G401.6 (cell line): ENCODE data around the gene AIRE.
"Not testable (repeated sequence)": the region's sequence is repeated elsewhere in the genome, so short reads cannot be mapped to it uniquely, and the experiment has no call there.

Source experiments
- FAIRE-seq: peaks from 2 replicates; lab custom pipeline; 2012; peaks lifted over from hg19 to GRCh38; lab: Jason Lieb, UNC

Gene AIRE

DNA sequence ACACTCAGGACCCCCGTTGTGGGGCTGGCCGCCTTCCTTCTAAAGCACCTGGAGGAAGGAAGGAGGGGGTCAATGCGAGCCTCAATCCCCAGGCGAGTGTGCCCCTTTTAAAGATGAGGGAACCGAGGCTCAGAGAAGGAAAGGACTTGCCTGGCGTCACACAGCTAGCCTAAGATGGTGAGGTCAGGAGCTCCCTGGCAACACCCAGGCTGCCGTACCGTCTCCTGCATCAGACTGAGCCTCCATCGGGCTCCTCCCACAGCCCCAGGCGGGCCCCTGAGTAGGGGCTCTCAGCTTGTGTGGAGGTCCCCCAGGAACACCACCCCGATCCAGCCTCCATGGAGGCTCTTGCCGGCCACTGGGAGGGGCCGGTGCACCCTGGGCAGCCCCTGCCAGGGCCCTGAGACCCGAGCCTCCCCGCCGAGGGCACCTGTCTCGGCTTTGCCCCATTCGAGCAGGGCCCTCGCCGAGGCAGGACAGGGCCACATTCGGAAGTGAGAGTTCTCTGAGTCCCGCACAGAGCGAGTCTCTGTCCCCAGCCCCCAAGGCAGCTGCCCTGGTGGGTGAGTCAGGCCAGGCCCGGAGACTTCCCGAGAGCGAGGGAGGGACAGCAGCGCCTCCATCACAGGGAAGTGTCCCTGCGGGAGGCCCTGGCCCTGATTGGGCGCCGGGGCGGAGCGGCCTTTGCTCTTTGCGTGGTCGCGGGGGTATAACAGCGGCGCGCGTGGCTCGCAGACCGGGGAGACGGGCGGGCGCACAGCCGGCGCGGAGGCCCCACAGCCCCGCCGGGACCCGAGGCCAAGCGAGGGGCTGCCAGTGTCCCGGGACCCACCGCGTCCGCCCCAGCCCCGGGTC, at the start of gene AIRE:
Gene AIRE, plus strand, starts transcription at position 739 of the 855 bp plus-strand sequence. CDS start 131 bp downstream, outside the sequence.
- FAIRE-seq: no peak

DNA sequence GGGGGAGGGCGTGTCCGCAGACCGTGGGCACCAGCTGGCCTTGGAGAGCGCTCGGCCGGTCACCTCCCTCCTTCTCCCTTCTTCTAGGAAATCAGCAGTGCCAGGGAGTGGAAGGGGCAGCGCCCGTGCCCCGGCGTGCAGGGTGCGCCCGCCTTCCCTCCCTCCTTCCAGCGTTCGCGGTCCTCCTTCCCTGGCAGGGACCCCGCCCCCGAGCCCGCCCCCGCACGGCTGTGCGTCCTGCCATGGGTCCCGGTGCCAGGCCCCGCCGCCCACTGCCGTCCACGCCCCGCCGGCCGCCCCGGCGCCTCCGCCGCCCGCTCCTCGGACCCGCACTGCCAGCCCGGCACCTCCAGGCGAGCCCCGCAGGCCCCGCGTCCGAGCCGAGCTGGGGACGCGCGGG, 45.3 kb upstream of the AIRE start:
- FAIRE-seq: not testable (repeated sequence)

DNA sequence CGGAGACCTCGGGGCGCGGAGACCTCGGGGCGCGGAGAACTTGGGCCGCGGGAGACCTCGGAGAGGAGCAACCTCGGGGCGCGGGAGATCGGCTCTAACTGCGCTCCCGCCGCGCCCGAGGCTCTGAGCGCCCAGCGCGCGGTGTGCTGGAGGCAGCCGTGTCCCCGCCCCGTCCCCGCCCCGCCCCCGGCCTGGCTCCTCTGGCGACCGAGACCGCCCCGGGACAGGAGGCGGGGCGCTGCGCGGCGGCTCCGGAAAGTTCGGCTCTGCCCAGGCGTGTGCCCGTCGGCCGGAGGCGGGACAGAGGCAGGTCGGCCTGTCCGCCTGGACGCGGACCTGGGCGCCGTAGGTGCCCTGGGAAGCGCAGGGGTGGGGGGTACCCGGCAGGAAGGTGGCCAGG, 44.8 kb upstream of the AIRE start, which contains the start of gene ICOSLG:
Gene ICOSLG, minus strand, starts transcription at position 102 of the 400 bp plus-strand sequence. CDS start 126 bp downstream, outside the sequence.
- not testable (repeated sequence) for FAIRE-seq

DNA sequence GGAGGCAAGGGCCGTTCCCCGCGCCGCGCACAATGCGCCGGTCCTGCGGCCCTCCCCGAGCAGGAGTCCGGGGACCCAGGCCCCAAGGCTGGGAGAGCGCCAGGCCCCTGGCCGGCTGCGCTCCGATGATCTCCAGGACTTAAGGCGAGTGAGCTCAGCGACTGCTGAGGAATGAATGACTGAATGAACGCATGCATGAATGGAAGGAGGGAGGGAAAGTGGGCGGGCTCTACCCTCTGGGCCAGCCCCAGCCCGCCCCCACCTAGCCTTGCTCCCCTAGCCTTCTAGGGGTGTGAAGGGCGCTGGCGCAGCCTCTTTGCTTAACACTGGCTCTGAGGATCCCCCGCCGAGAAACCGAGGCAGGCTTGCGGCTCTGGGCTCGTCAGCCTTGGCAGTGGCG, 44.4 kb upstream of the AIRE start:
- FAIRE-seq: peak; percentile 21

DNA sequence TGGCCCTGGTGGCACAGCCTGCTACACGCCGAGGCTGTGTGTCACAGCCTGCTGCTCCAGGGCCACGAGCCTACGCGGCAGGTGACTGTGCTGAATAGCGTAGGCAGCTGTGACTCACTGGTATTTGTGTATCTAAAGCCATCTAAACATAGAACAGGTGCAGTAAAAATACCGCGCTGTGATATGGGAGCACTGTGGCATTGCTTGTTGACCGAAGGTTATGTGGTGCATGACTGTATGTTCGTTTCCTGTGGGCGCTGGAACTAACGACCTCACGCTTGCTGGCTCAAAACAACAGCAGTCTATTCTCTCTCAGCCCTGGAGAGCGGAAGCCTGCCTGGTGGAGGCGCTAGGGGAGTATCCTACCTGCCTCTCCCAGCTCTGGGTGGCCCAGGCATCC, 41.7 kb upstream of the AIRE start:
- not testable (repeated sequence) for FAIRE-seq

DNA sequence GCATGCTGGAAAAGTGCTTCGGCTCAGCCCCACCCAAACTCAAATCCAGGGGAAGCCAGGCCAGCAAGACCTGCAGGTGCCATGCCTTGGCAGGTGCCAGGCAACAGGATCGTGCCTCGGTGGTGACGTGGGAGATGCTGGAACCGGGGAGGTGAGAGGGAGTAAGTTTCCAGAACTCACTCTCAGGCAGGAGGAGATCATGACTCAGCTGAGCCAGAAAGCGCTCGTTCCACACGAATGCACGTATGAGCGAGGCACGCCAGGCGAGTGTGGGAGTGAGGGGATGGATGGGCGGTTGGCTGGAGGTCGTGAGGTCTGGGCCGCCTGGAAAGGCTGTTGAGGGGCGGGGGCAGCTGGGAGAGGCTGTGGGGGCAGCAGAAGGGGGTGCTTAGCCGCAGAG, 37.8 kb upstream of the AIRE start:
- FAIRE-seq: not testable (repeated sequence)

DNA sequence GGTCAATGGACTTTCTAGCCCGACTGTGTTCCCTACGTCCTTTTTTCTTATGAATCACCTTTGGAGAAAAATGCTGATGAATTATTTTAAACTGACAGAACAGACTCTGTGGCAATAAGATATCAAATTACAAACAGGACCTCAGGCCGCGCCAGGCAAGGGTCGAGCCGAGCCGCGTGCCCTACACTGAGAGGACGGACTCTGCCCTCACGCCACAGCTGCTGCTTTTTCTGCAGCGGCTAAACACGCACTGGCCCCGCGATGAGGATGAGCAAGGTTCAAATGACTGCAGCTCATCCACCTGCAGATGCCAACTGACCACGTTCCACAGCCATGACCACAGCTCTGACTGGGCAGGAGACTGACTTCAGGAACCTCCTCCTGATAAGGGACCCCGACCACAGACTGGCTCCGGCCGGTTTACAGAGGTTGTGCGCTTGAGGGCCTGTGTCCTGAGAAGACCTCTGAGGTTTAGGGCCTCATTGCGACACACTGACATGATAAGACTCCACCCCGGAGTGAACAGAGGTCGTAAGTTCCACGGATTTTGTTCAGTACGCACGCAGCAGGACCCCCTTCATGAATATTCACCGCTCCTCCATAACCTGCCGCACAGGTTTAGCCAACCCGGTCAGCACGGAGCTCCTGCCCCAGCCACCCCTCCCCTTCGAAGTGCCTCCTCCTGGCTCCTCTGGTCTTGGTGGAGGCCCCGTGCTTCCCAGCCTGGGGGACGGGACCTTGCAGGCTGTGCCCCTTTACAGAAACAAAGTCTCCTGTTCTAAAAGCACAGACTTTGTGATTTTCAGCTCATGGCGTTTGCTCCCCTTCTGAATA, 36.3 kb upstream of the AIRE start:
- not testable (repeated sequence) for FAIRE-seq

DNA sequence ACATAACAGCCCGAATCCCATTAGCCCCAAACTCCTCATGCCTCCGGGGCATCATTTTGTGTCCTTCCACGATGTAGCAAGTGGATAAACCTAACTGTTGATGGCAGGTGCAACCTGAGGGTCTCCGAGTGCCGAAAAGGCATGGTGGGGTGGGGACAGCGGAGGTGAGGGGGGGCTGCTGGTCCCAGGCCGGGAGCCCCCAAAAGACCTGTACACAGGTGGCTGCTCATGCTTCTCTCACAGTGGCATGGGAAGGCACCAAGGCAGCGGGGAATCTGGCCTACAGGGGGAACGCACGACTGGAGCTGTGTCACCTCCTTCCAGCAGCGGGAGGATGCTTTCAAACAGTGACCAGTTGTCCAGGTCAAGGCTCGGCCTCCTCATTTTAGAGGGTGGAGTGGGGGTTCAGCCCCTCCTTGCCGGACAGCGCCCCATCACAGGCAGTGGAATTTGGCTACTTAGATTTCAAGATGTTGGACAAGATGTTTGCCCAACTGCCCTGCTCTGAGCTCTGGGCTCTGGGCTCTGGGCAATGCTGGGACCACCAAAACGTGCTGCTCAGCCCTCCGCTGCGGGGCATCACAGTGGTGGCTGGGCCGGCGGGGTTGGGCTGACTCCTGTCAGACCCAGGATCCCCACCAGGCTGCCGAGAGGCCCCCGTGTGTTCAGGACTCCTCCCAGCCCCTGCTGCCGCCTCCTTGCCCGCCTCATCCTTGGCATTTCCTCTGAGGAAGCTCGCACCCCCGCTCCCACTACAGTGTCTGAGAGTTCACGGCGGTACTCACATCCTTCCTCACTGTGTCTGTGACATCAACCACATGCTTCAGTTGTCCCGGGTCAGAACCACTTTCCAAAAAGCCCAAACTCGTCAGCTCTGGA, 31.6 kb upstream of the AIRE start:
- FAIRE-seq: no peak

DNA sequence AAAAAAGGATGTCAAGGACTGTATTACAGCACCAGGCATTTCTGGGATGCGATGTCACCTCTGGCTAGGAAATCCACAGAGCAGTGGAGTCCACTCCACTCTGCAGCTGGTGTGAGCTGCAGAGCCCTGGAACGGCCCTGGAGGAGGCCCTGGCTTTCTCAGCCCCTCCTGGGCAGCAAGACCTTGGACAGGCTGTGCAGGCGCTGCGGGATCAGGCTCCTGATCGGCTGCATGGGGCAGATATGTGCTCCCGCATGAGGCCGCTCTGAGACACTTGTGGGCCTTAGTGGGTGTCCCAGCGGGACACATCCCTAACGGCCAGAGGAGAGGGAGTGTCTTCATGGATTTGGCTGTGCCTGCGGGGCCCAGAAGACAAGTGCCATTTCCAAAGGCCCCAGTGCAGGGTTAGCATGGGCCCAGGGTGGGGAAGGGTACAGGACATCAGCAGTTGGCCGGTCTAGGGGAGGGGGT, 30.1 kb upstream of the AIRE start:
- FAIRE-seq: no peak

DNA sequence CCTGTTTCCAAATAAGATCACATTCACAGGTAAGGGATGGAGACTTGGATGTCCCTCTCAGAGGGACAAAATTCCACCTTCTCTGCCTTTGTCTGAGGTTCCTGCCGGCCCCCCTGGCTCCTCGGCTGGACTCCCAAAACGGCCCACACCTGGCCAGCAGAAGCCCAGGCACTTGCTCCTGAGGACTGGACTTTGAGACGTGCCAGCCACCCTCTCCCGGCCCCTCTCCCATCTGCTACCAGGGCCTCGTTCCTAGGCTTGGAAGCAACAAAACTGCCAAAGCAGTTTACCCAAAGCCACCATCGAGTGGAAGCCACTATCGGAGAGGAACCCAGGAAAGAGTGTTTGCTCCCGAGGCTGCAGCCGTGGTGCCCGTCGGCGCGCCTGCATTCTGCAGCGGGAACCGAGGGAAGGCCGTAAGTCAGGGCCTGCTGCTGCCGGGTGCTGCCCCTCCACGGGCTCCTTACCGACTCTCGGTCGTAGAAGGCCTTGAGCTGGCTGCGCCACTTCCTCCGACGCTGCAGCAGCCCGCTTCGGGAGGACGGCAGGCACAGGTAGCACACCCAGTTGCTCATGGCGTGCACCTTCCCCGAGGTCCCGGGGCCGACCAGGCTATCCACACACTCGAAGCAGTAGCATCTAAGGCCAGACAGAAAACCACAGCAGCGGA, 27.5 kb upstream of the AIRE start:
- no peak for FAIRE-seq

DNA sequence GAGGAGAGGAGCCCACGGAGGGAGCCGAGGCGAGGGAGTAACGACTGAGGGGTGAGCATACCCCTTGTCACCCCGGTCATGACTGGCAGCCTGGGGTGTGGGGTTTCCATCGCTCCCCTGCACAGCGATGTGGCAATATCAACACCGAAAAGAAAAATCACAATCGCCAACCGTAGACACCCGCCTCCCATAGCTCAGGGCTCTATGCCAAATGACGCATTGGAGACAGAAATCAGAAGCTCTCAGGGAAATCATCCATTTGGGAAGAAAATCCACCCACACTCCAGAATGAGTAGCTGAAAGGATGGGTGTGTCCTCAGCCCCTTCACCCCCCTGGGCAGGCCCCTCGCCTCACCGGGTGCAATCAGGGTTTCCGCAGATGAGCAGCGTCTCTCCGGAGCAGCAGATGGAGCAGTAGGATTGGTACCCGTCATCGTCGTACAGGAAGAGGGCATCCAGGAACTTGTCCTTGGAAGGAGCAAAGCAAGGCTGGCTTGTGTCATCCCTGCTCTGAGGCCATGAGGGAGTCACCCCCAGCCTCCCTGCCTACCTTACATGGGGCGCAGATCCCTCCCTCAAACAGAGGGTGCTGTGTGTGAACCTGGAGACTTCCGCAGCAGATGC, 26.5 kb upstream of the AIRE start:
- FAIRE-seq: no peak

DNA sequence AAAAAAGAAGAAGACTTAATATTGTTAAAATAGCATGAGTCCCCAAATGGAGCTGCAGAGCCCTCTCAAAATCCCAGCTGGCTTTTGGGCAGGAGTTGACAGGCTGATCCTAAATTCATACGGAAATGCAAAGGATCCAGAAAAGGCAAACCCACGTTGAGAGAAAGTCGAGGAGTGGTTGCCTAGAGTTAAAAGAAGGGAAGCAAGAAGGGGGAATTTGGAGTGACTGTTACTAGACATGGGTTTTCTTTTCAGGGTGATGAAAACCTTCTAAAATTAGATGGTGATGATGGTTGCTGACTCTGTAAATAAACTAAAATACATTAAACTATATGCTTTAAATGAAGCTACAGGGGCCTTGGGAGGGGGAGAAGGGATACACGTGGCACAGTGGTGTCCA, 25.6 kb upstream of the AIRE start:
- no peak for FAIRE-seq

DNA sequence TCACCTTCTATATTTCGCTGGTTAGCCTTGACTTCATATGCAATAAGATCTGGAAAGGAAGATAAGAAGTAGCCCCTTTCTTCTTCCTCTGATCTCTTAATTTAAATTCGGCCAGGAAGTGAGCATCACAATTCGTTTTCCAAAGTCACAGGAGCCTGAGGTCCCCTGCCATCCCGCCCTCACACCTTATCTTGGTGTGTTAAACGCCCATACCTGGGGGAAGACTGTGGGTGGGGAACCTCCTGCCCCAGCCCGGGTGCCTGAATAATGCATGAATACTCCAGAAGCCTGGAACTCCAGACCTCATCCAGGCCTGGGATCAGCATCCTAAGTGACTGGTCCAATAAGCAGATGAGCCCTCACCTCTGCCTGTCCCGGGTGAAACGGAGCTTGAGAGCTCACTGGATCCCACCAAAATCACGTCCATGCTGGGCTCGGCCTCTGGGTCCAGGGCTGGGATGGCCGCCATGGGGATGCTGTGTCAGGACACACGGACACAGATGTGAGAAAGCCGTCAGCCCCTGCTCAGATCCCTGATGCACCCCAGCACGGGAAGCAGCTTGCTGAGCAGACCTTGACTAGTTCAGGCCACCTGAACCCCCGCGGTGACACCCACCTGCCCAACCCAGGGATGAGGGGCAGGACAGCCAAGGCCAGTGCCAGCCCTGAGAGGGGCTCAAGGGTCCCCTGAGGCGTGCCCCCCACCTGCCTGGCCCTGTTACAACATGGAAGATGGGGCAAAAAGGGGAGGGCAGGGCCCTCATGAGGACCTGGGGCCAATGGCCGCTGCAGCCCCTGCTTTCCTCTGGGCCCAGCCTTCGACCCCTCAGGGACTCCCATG, 24.7 kb upstream of the AIRE start:
- no peak for FAIRE-seq

DNA sequence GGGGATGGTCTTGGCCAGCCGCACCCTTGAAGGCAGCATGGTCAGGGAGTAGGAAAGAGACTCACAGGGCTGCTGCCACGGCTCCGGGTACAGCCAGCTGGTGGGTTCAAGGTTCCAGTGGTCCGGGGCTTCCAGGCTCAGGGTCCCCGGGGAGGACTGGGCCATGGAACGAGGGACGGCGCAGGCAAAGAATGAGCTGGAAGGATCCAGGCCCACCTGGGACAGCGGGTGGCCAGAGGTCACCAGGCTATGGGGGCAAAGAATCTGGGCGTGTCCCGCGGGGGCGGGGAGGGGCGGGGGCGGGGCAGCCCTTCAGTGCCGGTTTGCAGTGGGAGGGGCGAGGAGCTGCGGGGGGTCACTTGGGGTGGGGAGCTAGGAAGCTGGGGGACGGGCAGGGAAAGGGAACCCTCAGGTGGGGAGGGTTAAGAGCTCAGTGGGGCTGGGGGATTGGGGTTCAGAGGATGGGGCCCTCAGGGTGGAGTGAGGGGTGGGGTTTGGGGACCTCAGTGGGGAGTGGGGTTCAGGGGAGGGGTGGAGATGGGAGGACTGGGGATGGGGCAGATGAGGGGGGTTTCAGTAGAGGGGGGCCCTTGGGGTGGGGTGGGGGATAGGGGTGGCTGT, 23.9 kb upstream of the AIRE start, which contains the start of gene DNMT3L:
Gene DNMT3L, minus strand, starts transcription at position 223 of the 621 bp plus-strand sequence. CDS start 638 bp downstream, outside the sequence.
- FAIRE-seq: no peak

DNA sequence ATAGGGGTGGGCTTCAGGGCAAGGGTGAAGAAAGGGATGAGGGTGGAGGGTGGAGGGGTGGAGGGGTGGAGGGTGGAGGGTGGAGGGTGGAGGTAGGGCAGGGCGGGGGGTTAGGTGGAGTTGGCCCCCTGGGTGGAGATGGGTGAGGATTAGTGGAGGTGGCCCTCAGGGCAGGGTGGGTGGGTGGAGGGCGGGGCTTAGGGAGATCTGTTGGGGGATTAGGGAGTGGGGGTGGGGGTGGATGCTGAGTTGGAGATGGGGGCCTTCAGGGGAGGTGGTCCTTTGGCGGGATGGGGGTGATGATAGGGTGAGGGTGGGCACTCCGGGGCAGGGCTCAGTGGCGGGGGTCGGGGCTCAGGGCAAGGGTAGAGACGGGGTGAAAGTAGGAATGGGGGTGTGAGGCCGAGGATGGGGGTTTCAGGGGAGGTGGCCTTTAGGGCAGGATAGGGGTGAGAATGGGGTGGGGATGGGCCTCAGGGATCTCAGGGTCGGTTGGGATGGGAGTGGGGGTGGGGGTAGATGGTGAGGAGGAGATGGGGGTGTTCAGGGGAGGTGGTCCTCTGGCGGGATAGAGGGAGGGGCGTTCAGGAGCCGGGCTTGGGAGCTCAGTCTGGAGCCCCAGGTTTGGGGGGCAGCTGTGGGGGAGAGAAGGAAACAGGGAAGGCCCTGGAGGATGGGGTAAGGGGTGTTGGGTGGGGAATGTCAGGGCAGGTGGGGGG, 23.2 kb upstream of the AIRE start:
- FAIRE-seq: no peak

DNA sequence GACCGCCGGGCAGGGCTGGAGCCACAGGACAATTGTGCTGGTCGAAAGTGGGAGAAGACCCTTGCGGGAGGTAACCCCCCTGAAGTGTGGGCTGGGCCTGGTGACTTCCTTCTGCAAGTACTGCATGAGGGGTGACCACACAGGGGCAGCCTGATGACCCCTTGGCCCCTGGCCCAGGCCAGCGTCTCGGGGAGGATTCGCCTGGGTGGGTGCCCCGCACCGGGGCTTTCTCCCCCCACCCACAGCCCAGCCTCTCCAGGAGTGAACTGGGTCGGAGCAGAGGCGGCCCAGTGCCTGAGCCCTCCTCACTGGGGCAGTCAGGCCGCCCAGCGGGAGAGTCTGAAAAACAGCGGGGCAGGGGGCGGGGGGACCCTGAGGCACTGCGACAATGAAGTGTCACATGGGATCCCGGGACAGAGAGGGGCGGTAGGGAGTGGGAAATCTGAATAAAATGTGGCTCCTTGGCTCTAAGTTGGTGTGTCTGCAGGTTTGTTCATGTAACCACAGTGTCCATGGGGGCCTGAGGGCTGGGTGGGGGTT, 22.4 kb upstream of the AIRE start:
- FAIRE-seq: no peak

DNA sequence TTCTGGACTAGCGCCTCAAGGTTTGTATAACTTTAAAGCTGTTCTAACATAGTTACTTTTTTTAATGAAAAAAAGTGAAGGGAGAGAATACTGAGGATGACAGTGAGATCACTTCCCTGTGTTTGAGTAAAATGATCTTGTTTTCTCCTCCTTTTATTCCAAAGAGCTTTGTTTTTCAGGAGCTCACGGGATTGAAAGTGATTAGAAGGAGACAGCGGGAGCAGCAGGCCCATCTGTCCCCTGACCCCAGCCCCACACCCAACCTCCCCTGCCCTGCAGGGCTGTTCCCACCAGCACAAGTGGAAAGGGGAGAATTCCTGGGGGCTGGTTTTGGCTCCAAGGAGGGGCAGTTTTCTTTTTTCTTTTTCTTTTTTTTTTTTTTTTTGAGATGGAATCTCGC, 21.9 kb upstream of the AIRE start:
- FAIRE-seq: no peak

DNA sequence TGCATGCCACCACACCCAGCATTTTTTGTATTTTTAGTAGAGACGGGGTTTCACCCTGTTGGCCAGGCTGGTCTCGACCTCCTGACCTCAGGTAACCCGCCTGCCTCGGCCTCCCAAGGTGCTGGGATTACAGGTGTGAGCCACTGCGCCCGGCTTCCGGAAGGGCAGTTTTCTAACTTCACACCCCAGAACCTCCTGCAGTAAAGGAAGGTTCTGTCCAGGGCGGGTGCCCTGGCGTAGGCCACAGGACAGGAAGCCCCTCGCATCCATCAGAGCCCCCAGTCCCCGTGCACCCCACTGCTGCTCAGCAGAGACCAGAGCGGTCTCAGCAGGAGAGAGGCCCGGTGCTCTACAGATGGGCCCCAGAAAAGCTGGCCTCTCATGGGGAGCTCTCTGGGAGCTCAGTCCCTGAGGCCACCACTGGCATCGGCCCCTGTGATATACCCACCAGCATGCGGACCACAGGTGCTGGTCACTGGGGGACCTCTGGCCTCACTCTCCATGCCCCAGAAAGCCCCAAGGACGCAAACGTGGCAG, 19.9 kb upstream of the AIRE start:
- no peak for FAIRE-seq
